Activated T-helper 17 cell treated with anti-CD3 and anti-CD28 coated beads, Interleukin-2, amount 50 U/mL, for 72 hours (primary cell): ENCODE measurements around the gene NKTR. TPM values are rescaled to one million over a fixed set of nuclear protein-coding genes. Genes with fewer than 3 reads are reported as not detected.

Source experiments
- ATAC-seq: fragments of 150-1000 bp; cut with Tn5 transposase; replicated peaks from 2 replicates; pipeline ENCODE4 v1.10.0; 2021; ENCODE audit warnings: mild to moderate bottlenecking, moderate library complexity
- H3K27ac Mint-ChIP-seq: one replicate; pipeline ENCODE4 v1.8.0; 2022; ENCODE audit warnings: mixed read lengths
- H3K27me3 Mint-ChIP-seq: one replicate; pipeline ENCODE4 v1.8.0; 2022; ENCODE audit warnings: mixed read lengths
- H3K36me3 Mint-ChIP-seq: one replicate; pipeline ENCODE4 v1.8.0; 2022; ENCODE audit warnings: low read depth, mild to moderate bottlenecking, mixed read lengths
- H3K4me1 Mint-ChIP-seq: one replicate; pipeline ENCODE4 v1.8.0; 2022; ENCODE audit warnings: mixed read lengths
- H3K4me3 Mint-ChIP-seq: one replicate; pipeline ENCODE4 v1.8.0; 2022; ENCODE audit warnings: mild to moderate bottlenecking, mixed read lengths
- H3K9me3 Mint-ChIP-seq: one replicate; pipeline ENCODE4 v1.8.0; 2022; ENCODE audit warnings: mixed read lengths
- total RNA-seq, 2 donors: library from RNA; stranded (reverse); gene quantifications; one replicate each; pipeline ENCODE4 v1.2.3, GENCODE V29; 2022

Gene NKTR
- total RNA-seq, 2 donors from 2014 or later, result 81.8 to 122 TPM

DNA sequence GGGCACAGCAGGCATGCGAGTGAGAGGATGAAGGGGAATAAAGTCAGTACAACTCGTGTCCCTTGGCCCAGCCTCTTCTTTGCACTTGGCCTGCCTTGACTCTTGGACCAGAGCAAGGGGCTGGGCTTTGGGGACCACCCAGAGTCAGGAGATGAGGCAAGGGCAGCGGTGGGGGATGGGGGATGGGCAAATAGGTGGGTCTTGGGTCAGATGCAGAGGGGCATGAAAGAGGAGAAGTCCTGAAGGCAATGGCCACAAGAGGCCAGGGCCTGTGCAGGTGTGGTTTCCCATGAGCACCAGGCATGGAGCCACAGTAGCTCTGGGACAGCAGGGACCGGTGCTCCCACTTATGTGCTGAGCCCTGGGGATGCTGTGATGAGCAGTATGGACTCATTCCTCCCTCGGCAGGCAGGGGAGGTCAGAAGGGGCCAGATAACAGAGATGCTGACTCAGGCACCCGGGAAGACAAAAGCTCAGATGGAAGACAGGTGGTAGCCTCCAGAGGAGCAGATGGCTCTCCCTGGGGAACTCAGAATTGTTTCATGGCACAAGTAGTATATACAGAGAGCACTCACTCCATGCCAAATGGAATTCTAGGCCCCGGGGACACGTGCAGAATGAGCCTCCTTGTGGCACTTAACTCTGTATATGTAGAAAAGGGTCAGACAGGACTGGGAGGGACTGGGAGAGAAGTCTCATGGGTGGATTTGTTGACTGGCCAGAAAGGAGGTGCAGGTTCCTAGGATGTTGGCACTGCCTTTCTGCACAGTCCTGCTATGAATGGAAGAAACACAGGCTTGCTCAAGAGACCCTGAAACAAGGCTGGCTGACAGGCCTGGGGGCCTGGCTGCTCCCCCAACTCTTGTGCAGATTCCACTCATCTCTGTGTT lies 67.3 kb downstream of the NKTR start:
- H3K27me3 Mint-ChIP-seq, result no peaks in the 10 kb centered on the region
- H3K36me3 Mint-ChIP-seq, result no peaks in the 10 kb centered on the region
- no peak overlapping the region for H3K4me3 Mint-ChIP-seq
- H3K9me3 Mint-ChIP-seq, result no peaks in the 10 kb centered on the region
- H3K27ac Mint-ChIP-seq, result no peak overlapping the region
- ATAC-seq, result no peak
- H3K4me1 Mint-ChIP-seq, result no peaks in the 10 kb centered on the region

DNA sequence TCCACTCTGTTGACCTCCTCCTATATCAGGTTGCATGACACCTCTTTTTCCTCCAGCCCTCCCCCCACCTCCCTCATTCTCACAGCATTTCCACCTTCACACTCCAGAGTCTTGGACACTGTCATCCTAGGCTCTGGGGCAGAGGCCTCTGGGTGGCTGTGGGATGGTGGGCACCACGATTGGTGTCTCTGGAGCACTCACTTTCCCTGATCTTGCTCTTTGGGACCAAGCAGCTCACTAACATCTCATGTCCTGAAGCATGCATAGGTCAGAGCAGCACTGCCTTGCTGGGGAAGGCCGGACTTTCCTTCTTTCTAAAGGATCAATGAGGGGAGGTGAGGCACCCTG lies 67.9 kb downstream of the NKTR start:
- Mint-ChIP-seq H3K4me3 (no peak overlapping the region), H3K36me3 (no peaks in the 10 kb centered on the region)
- ATAC-seq, result no peak

DNA sequence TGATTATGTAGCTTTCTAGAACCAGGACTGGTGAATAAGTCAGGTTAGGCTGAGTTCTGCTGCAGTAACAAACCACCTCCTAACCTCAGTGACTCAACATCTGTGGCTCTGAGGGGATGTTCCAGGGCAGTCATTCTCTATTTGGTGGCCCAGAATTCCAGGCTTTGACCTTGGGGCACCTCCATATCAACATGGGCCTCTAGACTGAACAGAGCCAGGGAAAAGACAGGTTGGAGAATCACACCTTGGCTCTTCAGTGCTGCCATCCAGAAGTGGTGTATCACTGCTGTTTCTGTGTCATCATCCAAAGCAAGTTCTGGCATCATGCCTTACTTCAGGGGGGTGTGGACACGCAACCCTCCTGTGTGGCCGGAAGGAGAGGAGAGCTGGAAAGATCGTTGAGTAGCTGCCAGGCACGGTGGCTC lies 68.3 kb downstream of the NKTR start:
- no peak overlapping the region for H3K27ac Mint-ChIP-seq

More for the DNA sequence above, 67.9 kb downstream of the NKTR start:
- Mint-ChIP-seq H3K9me3 (no peaks in the 10 kb centered on the region), H3K27ac (no peak overlapping the region), H3K4me1 (no peaks in the 10 kb centered on the region), H3K27me3 (no peaks in the 10 kb centered on the region)

DNA sequence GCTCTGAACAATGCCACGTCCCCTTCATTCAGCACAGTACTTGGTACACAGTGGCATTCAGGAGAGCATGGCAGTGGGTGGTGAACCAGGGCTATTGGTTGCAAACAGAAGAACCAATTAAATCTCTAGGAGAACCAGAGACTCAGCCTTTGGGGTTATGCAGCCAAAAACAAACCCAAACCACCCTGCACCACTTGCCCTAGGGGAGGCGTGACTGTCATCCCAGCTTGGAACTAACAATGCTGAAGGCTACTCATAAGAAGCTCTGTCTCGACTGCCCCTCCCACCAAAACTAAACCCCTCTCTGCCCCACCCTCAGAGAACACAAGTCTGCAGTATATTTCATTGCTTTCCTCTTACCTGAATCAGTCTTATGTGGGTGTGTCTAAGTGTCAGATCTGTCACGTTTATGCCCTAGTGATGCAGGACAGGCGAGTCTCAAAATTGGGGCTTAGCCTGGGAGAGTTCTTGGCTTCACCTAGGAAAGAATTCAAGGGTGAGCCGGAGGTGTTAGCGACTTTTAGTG lies 69.6 kb downstream of the NKTR start:
- no peaks in the 10 kb centered on the region for H3K9me3 Mint-ChIP-seq
- no peak overlapping the region for H3K27ac Mint-ChIP-seq
- no peaks in the 10 kb centered on the region for H3K27me3 Mint-ChIP-seq
- ATAC-seq, result no peak
- H3K4me3 Mint-ChIP-seq, result no peak overlapping the region
- H3K4me1 Mint-ChIP-seq, result no peaks in the 10 kb centered on the region
- H3K36me3 Mint-ChIP-seq, result no peaks in the 10 kb centered on the region

More for the DNA sequence above, 68.3 kb downstream of the NKTR start:
- ATAC-seq, result no peak
- H3K9me3 Mint-ChIP-seq, result no peaks in the 10 kb centered on the region
- H3K4me3 Mint-ChIP-seq, result no peak overlapping the region
- H3K27me3 Mint-ChIP-seq, result no peaks in the 10 kb centered on the region
- no peaks in the 10 kb centered on the region for H3K4me1 Mint-ChIP-seq
- no peaks in the 10 kb centered on the region for H3K36me3 Mint-ChIP-seq

DNA sequence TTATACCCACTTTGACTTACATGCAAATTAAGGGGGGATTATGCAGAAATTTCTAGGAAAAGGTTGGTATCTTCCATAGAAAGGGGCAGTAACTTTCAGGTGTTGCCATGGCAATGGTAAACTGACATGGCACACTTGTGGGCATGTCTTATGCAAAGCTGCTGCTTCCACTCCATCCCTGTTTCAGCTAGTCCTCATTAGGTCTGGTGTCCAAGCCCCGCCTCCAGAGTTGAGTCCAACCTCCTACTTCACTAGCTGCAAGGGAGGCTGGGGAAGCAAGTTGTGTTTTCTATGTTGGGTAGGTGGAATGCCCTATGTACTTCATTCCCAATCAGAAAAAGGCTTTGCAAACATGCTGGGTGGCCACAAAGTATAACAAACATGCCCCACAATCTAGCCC lies 70.2 kb downstream of the NKTR start:
- H3K36me3 Mint-ChIP-seq, result no peaks in the 10 kb centered on the region

DNA sequence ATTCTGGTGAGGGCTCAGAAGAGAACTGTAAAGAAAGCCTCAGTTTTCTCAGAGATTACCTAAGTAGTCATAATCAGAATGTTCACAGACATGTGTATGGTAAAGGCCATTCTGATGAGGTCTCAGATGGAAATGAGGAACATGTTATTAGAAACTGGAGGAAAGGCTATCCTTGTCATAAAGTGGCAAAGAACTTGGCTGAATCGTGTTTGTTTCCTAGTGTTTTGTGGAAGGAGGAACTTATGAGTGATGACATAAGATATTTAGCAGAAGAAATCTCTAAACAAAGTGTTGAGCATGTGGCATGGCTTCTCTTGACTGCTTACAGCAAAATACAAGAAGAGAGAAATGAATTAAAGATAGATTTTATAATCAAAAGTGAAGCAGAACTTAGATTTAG lies 72.0 kb downstream of the NKTR start:
- H3K27ac Mint-ChIP-seq, result no peak overlapping the region
- no peaks in the 10 kb centered on the region for H3K27me3 Mint-ChIP-seq
- no peaks in the 10 kb centered on the region for H3K4me1 Mint-ChIP-seq
- H3K36me3 Mint-ChIP-seq, result no peaks in the 10 kb centered on the region
- H3K4me3 Mint-ChIP-seq, result no peak overlapping the region
- ATAC-seq, result no peak
- peaks cover 7% of the 10 kb centered on the region for H3K9me3 Mint-ChIP-seq

More for the DNA sequence above, 70.2 kb downstream of the NKTR start:
- H3K27me3 Mint-ChIP-seq, result no peaks in the 10 kb centered on the region
- no peak overlapping the region for H3K4me3 Mint-ChIP-seq
- no peak for ATAC-seq
- no peaks in the 10 kb centered on the region for H3K9me3 Mint-ChIP-seq
- H3K27ac Mint-ChIP-seq, result no peak overlapping the region
- H3K4me1 Mint-ChIP-seq, result no peaks in the 10 kb centered on the region

DNA sequence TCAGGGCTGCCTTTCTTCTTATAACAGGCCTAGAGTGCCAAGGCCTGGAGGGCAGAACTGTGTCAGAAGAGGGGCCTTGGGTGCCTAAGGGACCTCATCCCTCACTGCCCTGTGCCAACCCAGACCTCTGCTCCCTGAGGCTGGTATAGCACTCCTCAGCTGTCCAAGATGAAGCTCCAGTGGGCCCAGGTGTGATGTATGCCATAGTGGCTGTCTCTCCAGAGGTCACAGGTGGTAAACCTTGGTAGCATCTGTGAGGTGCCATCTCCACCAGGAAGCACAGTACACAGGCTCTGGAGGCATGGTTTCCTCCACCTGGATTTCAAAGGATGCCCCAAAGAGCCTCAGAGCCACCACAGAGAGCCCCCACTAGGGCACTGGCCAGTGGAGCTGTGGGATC lies 72.6 kb downstream of the NKTR start:
- Mint-ChIP-seq H3K36me3 (no peaks in the 10 kb centered on the region), H3K4me1 (no peaks in the 10 kb centered on the region), H3K4me3 (no peak overlapping the region), H3K9me3 (peaks cover 11% of the 10 kb centered on the region), H3K27ac (no peak overlapping the region), H3K27me3 (no peaks in the 10 kb centered on the region)
- ATAC-seq, result no peak

DNA sequence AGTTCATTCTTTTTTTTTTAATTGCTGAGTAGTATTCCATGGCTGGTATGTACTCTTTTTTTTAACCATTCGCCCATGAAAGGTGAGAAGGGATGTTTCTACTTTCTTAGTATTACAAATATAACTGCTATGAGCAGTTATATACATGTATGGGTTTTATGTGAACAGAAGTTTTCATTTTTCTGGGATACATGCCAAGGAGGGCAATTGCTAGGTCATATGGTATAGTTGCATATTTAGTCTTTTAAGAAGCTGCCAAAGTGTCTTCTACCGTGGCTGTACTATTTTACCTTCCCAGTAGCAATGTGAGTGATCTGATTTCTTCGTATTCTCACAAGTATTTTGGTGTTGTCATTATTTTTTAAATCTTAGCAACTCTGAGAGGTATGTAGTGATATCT lies 73.7 kb downstream of the NKTR start:
- Mint-ChIP-seq H3K4me3 (no peak overlapping the region), H3K27ac (no peak overlapping the region), H3K4me1 (peaks cover 5% of the 10 kb centered on the region), H3K27me3 (no peaks in the 10 kb centered on the region), H3K36me3 (no peaks in the 10 kb centered on the region), H3K9me3 (peaks cover 16% of the 10 kb centered on the region)
- ATAC-seq, result no peak

DNA sequence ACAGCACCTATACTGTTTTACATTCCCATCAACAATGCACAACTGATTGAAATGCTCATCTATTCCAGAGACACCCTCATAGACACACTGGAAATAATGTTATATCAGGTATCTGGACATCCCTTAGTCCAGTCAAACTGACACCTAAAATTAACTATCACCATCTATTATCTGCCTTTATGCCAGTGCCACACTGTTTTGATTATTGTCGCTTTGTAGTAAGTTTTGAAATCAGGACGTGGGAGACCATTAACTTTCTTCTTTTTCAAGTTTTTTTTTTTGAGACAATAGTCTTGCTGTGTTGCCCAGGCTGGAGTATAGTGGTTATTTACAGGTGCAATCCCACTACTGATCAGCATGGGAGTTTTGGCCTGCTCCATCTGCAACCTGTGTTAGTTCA lies 75.4 kb downstream of the NKTR start:
- H3K27ac Mint-ChIP-seq, result no peak overlapping the region
- no peak for ATAC-seq
- no peaks in the 10 kb centered on the region for H3K27me3 Mint-ChIP-seq
- H3K4me1 Mint-ChIP-seq, result peaks cover 12% of the 10 kb centered on the region
- H3K36me3 Mint-ChIP-seq, result no peaks in the 10 kb centered on the region
- no peak overlapping the region for H3K4me3 Mint-ChIP-seq
- peaks cover 17% of the 10 kb centered on the region for H3K9me3 Mint-ChIP-seq

DNA sequence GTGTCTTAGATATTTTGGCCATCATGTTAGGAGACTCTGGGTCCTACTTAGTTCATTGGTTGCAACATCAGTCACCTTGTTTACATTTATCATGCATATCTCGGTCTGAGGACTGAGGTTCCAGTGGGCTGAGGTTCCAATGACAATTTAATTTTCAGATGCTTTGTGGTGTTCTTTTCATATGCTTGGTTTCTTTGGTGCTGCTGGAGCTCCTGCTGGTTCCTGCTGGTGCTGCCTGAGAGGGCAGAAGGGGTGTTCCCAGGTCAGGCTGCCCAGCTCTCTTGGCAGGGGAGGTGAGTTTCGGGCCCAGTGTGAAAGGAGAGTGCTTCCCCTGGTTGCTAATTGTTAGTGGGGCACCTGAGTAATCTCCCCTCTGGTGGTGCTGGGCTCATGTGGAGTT lies 78.0 kb downstream of the NKTR start:
- H3K27me3 Mint-ChIP-seq, result peaks cover 10% of the 10 kb centered on the region
- H3K27ac Mint-ChIP-seq, result peak overlapping the region; percentile 12
- H3K36me3 Mint-ChIP-seq, result no peaks in the 10 kb centered on the region
- peaks cover 16% of the 10 kb centered on the region for H3K4me1 Mint-ChIP-seq
- peaks cover 17% of the 10 kb centered on the region for H3K9me3 Mint-ChIP-seq
- H3K4me3 Mint-ChIP-seq, result peak overlapping the region; percentile 4
- ATAC-seq, result peak; percentile 62

DNA sequence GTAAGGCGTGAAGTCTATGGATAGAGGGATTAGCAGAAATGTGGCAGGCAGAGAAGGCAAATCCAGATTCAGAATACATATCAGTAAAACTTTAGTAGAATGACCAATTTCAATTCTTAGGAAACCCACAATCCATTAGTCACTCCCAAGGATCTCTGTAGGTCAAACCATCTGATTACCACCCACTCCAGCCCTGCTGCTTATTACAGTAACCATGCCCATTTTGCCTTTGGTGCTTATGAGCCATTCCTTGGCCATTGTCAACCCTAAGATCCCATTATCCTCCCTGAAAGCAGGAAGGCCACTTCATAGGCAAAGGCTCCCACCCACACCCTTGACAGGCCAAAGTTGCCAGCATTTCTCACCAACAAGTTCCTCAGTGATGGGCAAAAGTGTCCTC lies 79.8 kb downstream of the NKTR start:
- H3K36me3 Mint-ChIP-seq, result no peaks in the 10 kb centered on the region
- no peak overlapping the region for H3K4me3 Mint-ChIP-seq
- peaks cover 10% of the 10 kb centered on the region for H3K27me3 Mint-ChIP-seq
- no peak overlapping the region for H3K27ac Mint-ChIP-seq
- peak; percentile 62 for ATAC-seq
- peaks cover 17% of the 10 kb centered on the region for H3K9me3 Mint-ChIP-seq
- peaks cover 16% of the 10 kb centered on the region for H3K4me1 Mint-ChIP-seq

DNA sequence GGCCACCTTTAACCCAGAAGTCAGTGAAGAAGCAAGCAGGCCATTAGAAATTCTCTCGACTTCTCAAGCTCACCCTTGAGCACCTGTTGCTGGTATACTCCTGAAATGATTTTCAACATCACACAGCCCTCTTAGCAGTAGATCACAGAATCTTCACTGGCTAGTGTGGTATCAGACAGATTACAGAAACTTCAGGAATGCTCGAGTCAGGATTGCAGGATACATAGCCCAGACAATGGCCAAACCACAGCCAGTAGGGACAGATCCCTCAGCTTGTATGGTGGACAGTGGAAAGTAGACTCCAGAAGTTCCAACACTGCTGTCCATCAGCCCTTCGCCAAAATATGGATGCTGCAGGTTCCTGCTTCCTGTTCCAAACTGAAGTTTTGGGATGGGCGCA lies 80.3 kb downstream of the NKTR start:
- H3K27me3 Mint-ChIP-seq, result peaks cover 11% of the 10 kb centered on the region
- H3K9me3 Mint-ChIP-seq, result peaks cover 17% of the 10 kb centered on the region
- H3K4me1 Mint-ChIP-seq, result peaks cover 16% of the 10 kb centered on the region
- ATAC-seq, result no peak
- no peak overlapping the region for H3K27ac Mint-ChIP-seq
- no peak overlapping the region for H3K4me3 Mint-ChIP-seq
- H3K36me3 Mint-ChIP-seq, result no peaks in the 10 kb centered on the region

DNA sequence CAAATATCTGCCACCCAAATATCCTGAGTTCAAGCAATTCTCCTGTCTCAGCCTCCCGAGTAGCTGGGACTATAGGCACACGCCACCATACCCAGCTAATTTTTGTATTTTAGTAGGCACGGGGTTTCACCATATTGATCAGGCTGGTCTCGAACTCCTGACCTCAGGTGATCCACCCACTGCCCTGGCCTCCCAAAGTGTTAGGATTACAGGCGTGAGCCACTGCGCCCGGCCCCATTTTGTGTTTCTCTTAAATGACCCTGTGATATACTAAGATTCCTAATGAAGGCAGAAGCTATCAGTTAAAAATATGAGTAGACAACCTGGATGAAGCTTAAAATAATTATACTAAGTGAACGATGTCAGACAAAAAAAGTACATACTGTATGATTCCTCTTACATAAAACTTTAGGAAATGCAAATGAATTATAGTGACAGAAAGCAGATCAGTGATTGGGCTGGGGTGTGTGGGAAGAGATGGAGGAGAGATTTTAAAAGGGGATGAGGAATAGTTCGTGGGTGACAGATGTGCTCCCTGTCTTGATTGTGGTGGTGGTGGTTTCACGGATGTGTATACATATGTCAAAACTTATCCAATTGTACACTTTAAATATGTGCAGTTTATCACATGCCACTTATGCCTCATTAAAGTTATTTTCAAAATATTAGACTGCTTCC lies 81.0 kb downstream of the NKTR start:
- peaks cover 16% of the 10 kb centered on the region for H3K9me3 Mint-ChIP-seq
- H3K4me1 Mint-ChIP-seq, result peaks cover 16% of the 10 kb centered on the region
- ATAC-seq, result no peak
- H3K4me3 Mint-ChIP-seq, result no peak overlapping the region
- H3K27ac Mint-ChIP-seq, result no peak overlapping the region
- H3K36me3 Mint-ChIP-seq, result no peaks in the 10 kb centered on the region
- H3K27me3 Mint-ChIP-seq, result peaks cover 13% of the 10 kb centered on the region

DNA sequence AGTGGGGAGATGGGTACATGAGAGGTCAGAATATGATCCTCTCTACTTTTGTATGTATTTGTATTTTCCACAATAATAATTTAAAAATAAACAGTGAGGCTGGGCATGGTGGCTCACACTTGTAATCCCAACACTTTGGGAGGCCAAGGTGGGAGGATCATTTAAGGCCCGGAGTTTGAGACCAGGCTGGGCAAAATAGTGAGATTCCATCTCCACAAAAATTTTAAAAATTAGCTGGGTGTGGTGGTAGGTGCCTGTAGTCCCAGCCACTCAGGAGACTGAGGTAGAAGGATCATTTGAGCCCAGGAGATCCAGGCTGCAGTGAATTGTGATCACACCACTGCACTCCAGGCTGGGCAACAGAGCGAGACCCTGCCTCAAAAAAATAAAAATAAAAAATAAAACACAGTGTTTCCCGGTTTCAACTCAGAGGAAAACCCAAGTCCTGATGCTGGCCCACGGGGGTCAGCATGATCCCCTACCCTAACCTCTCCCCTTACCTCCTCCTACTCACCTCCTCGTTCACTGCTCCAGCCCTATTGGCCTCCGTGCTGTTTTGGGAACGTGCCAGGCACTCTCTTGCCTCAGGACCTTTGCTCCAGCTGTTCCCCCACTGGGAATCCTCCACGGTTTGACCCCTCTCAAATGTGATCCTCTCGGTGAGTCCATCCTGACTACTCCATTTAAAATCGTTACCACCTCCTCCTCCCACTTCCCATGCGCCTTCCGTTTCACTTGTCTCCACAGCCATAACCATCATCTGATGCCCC lies 82.0 kb downstream of the NKTR start:
- peak overlapping the region; percentile 71 for H3K27ac Mint-ChIP-seq
- H3K27me3 Mint-ChIP-seq, result peaks cover 19% of the 10 kb centered on the region
- no peak overlapping the region for H3K4me3 Mint-ChIP-seq
- no peaks in the 10 kb centered on the region for H3K36me3 Mint-ChIP-seq
- ATAC-seq, result no peak
- H3K9me3 Mint-ChIP-seq, result peaks cover 10% of the 10 kb centered on the region
- peaks cover 16% of the 10 kb centered on the region for H3K4me1 Mint-ChIP-seq
